Progenitor cell of endocrine pancreas (in vitro differentiated cells): ENCODE measurements around the gene DUOX2. TPM values are rescaled to one million over a fixed set of nuclear protein-coding genes. Genes with fewer than 3 reads are reported as not detected.

ENCODE experiments used
- DNase-seq: peaks from one replicate; pipeline ENCODE4 v3.0.0; 2021; ENCODE audit warnings: low spot score; ENCODE audit not compliant: unreplicated experiment
- H3K27ac Mint-ChIP-seq: 2 replicates; pipeline ENCODE4 v1.8.0; 2021; ENCODE audit warnings: mild to moderate bottlenecking, moderate library complexity, mixed read lengths
- H3K27me3 Mint-ChIP-seq: 2 replicates; pipeline ENCODE4 v1.8.0; 2021; ENCODE audit warnings: mixed read lengths
- H3K36me3 Mint-ChIP-seq: 2 replicates; pipeline ENCODE4 v1.8.0; 2022; ENCODE audit warnings: mixed read lengths; ENCODE audit not compliant: insufficient read depth
- H3K4me1 Mint-ChIP-seq: 2 replicates; pipeline ENCODE4 v1.8.0; 2021; ENCODE audit warnings: low read depth, mixed read lengths
- H3K4me3 Mint-ChIP-seq: 2 replicates; pipeline ENCODE4 v1.8.0; 2021; ENCODE audit warnings: low read depth, mild to moderate bottlenecking, moderate library complexity, mixed read lengths
- H3K9me3 Mint-ChIP-seq: 2 replicates; pipeline ENCODE4 v1.8.0; 2021; ENCODE audit warnings: low read depth, mixed read lengths
- total RNA-seq: library from RNA; stranded (reverse); gene quantifications from 2 replicates; pipeline ENCODE4 v1.2.1, GENCODE V29; 2021
- TF ChIP-seq, protein P1 (sequence below): fragments of 200-600 bp; sonication (generic); IDR thresholded peaks from one replicate; pipeline ENCODE4 v1.5.0; 2021; ENCODE audit warnings: antibody characterized with exemption, mild to moderate bottlenecking; ENCODE audit not compliant: unreplicated experiment

Gene DUOX2
- total RNA-seq, 1 donor from 2014 or later, result 0.53 TPM

GRCh38 chr15:45129651-45130129 is 15.7 kb upstream of the DUOX2 start, which contains the start of the genes DUOX1 and DUOXA1:
TSS of gene DUOX1 (plus strand) at chr15:45129994. CDS start at chr15:45131967, 1,973 bp downstream.
TSS of gene DUOXA1 (minus strand) at chr15:45129879. CDS start at chr15:45123014, 6,865 bp downstream.
- Mint-ChIP-seq H3K27me3 (peaks cover 90% of the 10 kb centered on the region), H3K27ac (no peak within 1 kb of the TSS), H3K36me3 (peaks cover under 1% of the 10 kb centered on the region), H3K4me1 (peaks cover 6% of the 10 kb centered on the region), H3K9me3 (no peaks in the 10 kb centered on the region), H3K4me3 (peak within 1 kb of the TSS; percentile 42)
- TF ChIP-seq, protein P1, sequence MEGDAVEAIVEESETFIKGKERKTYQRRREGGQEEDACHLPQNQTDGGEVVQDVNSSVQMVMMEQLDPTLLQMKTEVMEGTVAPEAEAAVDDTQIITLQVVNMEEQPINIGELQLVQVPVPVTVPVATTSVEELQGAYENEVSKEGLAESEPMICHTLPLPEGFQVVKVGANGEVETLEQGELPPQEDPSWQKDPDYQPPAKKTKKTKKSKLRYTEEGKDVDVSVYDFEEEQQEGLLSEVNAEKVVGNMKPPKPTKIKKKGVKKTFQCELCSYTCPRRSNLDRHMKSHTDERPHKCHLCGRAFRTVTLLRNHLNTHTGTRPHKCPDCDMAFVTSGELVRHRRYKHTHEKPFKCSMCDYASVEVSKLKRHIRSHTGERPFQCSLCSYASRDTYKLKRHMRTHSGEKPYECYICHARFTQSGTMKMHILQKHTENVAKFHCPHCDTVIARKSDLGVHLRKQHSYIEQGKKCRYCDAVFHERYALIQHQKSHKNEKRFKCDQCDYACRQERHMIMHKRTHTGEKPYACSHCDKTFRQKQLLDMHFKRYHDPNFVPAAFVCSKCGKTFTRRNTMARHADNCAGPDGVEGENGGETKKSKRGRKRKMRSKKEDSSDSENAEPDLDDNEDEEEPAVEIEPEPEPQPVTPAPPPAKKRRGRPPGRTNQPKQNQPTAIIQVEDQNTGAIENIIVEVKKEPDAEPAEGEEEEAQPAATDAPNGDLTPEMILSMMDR, result no peak
- no peak for DNase-seq

- H3K27ac Mint-ChIP-seq, result no peak overlapping the region
- DNase-seq, result no peak
Observed at GRCh38 chr15:45128971-45129639, 15.1 kb upstream of the DUOX2 start.

GRCh38 chr15:45126535-45127158 is 12.7 kb upstream of the DUOX2 start:
- Mint-ChIP-seq H3K36me3 (no peaks in the 10 kb centered on the region), H3K27me3 (peaks cover 79% of the 10 kb centered on the region), H3K4me3 (no peak overlapping the region), H3K9me3 (no peaks in the 10 kb centered on the region), H3K4me1 (peaks cover 3% of the 10 kb centered on the region), H3K27ac (no peak overlapping the region)
- TF ChIP-seq, protein P1, result peak; percentile 47
- DNase-seq, result no peak

More at GRCh38 chr15:45128971-45129639, 15.1 kb upstream of the DUOX2 start:
- H3K4me1 Mint-ChIP-seq, result peaks cover 5% of the 10 kb centered on the region
- peak overlapping the region; percentile 40 for H3K4me3 Mint-ChIP-seq
- H3K9me3 Mint-ChIP-seq, result no peaks in the 10 kb centered on the region
- TF ChIP-seq, protein P1, result no peak
- H3K36me3 Mint-ChIP-seq, result no peaks in the 10 kb centered on the region
- H3K27me3 Mint-ChIP-seq, result peaks cover 86% of the 10 kb centered on the region

DNA sequence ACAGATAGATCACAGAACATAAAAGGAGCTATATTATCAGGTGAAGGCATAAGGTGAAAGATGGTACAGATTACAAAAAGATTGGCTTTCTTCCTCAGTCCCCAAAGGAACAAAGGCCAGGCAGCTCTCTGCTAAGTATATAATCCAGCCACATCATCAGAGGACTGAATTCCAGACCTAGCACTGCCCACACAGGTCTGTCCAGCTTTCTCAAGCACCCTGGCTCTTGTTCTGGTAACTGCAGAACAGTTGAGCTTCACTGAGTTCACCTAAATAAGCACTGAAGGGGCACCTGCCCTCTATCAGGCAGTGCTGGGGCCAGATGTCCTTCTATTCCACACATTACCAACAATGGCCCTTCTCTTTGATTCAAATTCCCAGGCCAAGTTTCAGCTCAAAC is 9.4 kb upstream of the DUOX2 start:
- H3K4me1 Mint-ChIP-seq, result peaks cover under 1% of the 10 kb centered on the region
- TF ChIP-seq, protein P1, result no peak
- peaks cover 64% of the 10 kb centered on the region for H3K27me3 Mint-ChIP-seq
- no peaks in the 10 kb centered on the region for H3K9me3 Mint-ChIP-seq
- no peaks in the 10 kb centered on the region for H3K36me3 Mint-ChIP-seq
- H3K4me3 Mint-ChIP-seq, result no peak overlapping the region
- H3K27ac Mint-ChIP-seq, result no peak overlapping the region
- no peak for DNase-seq

DNA sequence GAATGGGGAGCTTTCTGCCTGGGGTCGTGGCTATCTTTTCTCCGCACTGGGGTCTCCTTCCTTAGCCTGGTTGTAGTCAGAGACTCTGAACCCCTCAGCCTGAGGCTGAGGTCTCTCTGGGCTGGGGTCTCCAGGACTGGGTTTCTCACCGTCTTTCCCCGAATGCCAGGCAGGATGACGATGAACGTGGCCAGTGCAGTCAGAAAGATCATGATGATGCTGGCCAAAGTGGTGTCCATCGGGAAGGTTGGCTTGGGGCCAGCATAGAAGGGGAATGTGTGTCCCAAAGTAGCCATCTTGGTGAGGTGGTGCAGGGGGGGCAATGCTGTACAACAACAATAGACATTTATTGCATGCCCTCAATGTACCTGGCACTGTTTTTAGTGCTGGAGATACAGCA is 8.7 kb upstream of the DUOX2 start:
- DNase-seq, result no peak
- Mint-ChIP-seq H3K27me3 (peaks cover 64% of the 10 kb centered on the region), H3K27ac (no peak overlapping the region), H3K4me1 (peaks cover 1% of the 10 kb centered on the region), H3K36me3 (no peaks in the 10 kb centered on the region), H3K9me3 (no peaks in the 10 kb centered on the region), H3K4me3 (no peak overlapping the region)
- TF ChIP-seq, protein P1, result no peak
